B cell (primary cell): ENCODE data around the gene VTI1A. TPM values are rescaled to one million over a fixed set of nuclear protein-coding genes. Genes with fewer than 3 reads are reported as not detected.

ENCODE experiments used
- ATAC-seq: fragments of 200-7000 bp; cut with Tn5 transposase; one replicate; pipeline ENCODE4 v1.10.0; 2021; ENCODE audit warnings: low read depth, mild to moderate bottlenecking, moderate number of reproducible peaks, moderate library complexity
- CTCF ChIA-PET: fragments of 350-600 bp; sonication (Branson Sonifier 250); formaldehyde crosslinking; loops from one replicate; lab custom pipeline; 2021; ENCODE audit warnings: antibody characterized with exemption, inconsistent platforms; lab: Charles Lee
- POLR2A ChIA-PET: fragments of 350-600 bp; sonication (Branson Sonifier 250); formaldehyde crosslinking; loops from one replicate; lab custom pipeline; 2021; ENCODE audit warnings: antibody characterized with exemption; lab: Charles Lee
- DNase-seq: peaks from one replicate; pipeline ENCODE4 v3.0.0; 2013
- H2AFZ ChIP-seq: 2 replicates; pipeline ENCODE4 v1.6.1; 2012; ENCODE audit warnings: mild to moderate bottlenecking, low read depth, low read length; ENCODE audit not compliant: insufficient read depth, poor library complexity, severe bottlenecking
- H3K27ac ChIP-seq, 2 donors: 1 replicate in 1 of 2; 2 replicates in 1 of 2; pipeline ENCODE4 v1.5.1; 2012 to 2013; ENCODE audit warnings: low read length in 2 of 2, mild to moderate bottlenecking in 2 of 2, moderate library complexity in 1 of 2
- H3K27me3 ChIP-seq, 4 experiments: fragments of 200-600 bp in 1 of 4; sonication (generic) in 1 of 4; replicated peaks in 1 of 4; 1 replicate in 2 of 4; 2 replicates in 2 of 4; pipeline versions ENCODE4 v1.6.1 to v1.7.0; 2013 to 2016; ENCODE audit warnings: low read length in 3 of 4, mild to moderate bottlenecking in 2 of 4, mixed read lengths in 1 of 4, moderate library complexity in 1 of 4; ENCODE audit not compliant: insufficient read depth in 4 of 4, control insufficient read depth in 3 of 4; ENCODE audit errors: control extremely low read depth in 1 of 4
- H3K36me3 ChIP-seq, 2 experiments: replicated peaks in 1 of 2; 1 replicate in 1 of 2; 2 replicates in 1 of 2; pipeline versions ENCODE4 v1.6.1 to v1.7.1; 2013; ENCODE audit warnings: low read length in 1 of 2; ENCODE audit not compliant: insufficient read depth in 2 of 2, control insufficient read depth in 1 of 2; ENCODE audit errors: control extremely low read depth in 1 of 2, extremely low read depth in 1 of 2
- H3K4me1 ChIP-seq, 2 donors: fragments of 200-600 bp in 1 of 2; sonication (generic) in 1 of 2; 1 replicate in 1 of 2; 2 replicates in 1 of 2; pipeline versions ENCODE4 v1.5.1 to v1.6.1; 2013 to 2017; ENCODE audit warnings: low read length in 2 of 2; ENCODE audit not compliant: control insufficient read depth in 2 of 2, insufficient read depth in 2 of 2
- H3K4me2 ChIP-seq: replicated peaks from 2 replicates; pipeline ENCODE3; 2012; ENCODE audit warnings: mild to moderate bottlenecking, low read depth, low read length; ENCODE audit not compliant: poor library complexity, severe bottlenecking
- H3K4me3 ChIP-seq, 5 experiments: fragments of 200-600 bp in 1 of 5; sonication (generic) in 1 of 5; 1 replicate in 3 of 5; 2 replicates in 2 of 5; pipeline versions ENCODE4 v1.5.1 to v1.7.0; 2011 to 2016; ENCODE audit warnings: low read length in 4 of 5, mild to moderate bottlenecking in 4 of 5, low read depth in 2 of 5, control low read depth in 1 of 5, moderate library complexity in 1 of 5; ENCODE audit not compliant: insufficient read depth in 1 of 5; ENCODE audit errors: control extremely low read depth in 1 of 5, extremely low read depth in 1 of 5
- H3K79me2 ChIP-seq: fragments of 200-600 bp; sonication (generic); one replicate; pipeline ENCODE4 v1.6.0; 2016; ENCODE audit warnings: low read length; ENCODE audit not compliant: control insufficient read depth, insufficient read depth
- H3K9ac ChIP-seq: fragments of 200-600 bp; sonication (generic); 2 replicates; pipeline ENCODE4 v1.6.1; 2017; ENCODE audit warnings: mild to moderate bottlenecking, low read length, moderate library complexity
- H3K9me3 ChIP-seq, 3 donors: one replicate each; pipeline versions ENCODE4 v1.6.1 to v1.7.1; 2013; ENCODE audit warnings: low read length in 2 of 3; ENCODE audit not compliant: control insufficient read depth in 2 of 3, insufficient read depth in 1 of 3; ENCODE audit errors: control extremely low read depth in 1 of 3
- H4K20me1 ChIP-seq: 2 replicates; pipeline ENCODE4 v1.6.0; 2012; ENCODE audit warnings: mild to moderate bottlenecking, low read length; ENCODE audit not compliant: insufficient read depth, control insufficient read depth, poor library complexity, severe bottlenecking
- H3K27ac Mint-ChIP-seq: one replicate; pipeline ENCODE4 v1.8.0; 2021; ENCODE audit warnings: mixed read lengths
- H3K27me3 Mint-ChIP-seq: one replicate; pipeline ENCODE4 v1.8.0; 2021; ENCODE audit warnings: mixed read lengths
- H3K4me1 Mint-ChIP-seq: one replicate; pipeline ENCODE4 v1.8.0; 2021; ENCODE audit warnings: mixed read lengths
- H3K4me3 Mint-ChIP-seq: one replicate; pipeline ENCODE4 v1.8.0; 2021; ENCODE audit warnings: mixed read lengths
- H3K9me3 Mint-ChIP-seq: one replicate; pipeline ENCODE4 v1.8.0; 2022; ENCODE audit warnings: mixed read lengths; ENCODE audit not compliant: insufficient read depth
- EZH2 ChIP-seq: IDR thresholded peaks from 2 replicates; pipeline ENCODE4 v1.6.1; 2012; ENCODE audit warnings: borderline replicate concordance, low read depth, mild to moderate bottlenecking, moderate library complexity, low read length; ENCODE audit not compliant: insufficient read depth, poor library complexity, severe bottlenecking
- WGBS: methylation state at CpG from one replicate; pipeline ENCODE4 v1.1.5; 2013; ENCODE audit warnings: missing lambda C conversion rate; ENCODE audit not compliant: insufficient coverage; 5-methylcytosine and 5-hydroxymethylcytosine counted together
- intact Hi-C: fragments of 100-400 bp; cut with micrococcal nuclease; formaldehyde crosslinking; loops from one replicate; pipeline ENCODE4 v1.10.0; 2022
- polyA plus RNA-seq: library from polyadenylated mRNA; depleted of rRNA; stranded (reverse); fragments of >200 nt; gene quantifications from 2 replicates; pipeline ENCODE4 v1.2.3, GENCODE V29; 2012
- total RNA-seq, 2 donors: library from RNA; stranded (reverse); fragments of 120-200 nt in 1 of 2; gene quantifications; 1 replicate in 1 of 2; 2 replicates in 1 of 2; pipeline versions ENCODE4 v1.2.3 to v1.2.4, GENCODE V29; 2013 to 2022
- TF ChIP-seq, protein P1 (sequence below): fragments of 200-600 bp; IDR thresholded peaks from one replicate; pipeline ENCODE4 v1.8.0; 2022; ENCODE audit warnings: antibody characterized with exemption, mild to moderate bottlenecking

VTI1A gene
- total and polyA plus RNA-seq, 2 donors (not counting 1 experiment from before 2014, with no cell fraction given) = 20.0 to 84.1 TPM

GRCh38 chr10:112755446-112756234 lies 308.6 kb downstream of the VTI1A start:
- H4K20me1 ChIP-seq = no peaks in the 10 kb centered on the region
- H3K36me3 ChIP-seq = no peaks in the 10 kb centered on the region
- CTCF ChIA-PET = no interaction called here
- no peak overlapping the region for H3K4me2 ChIP-seq
- no peaks in the 10 kb centered on the region for H3K27me3 Mint-ChIP-seq
- no peaks in the 10 kb centered on the region for H3K4me1 ChIP-seq
- no peaks in the 10 kb centered on the region for H3K4me1 Mint-ChIP-seq
- H3K9ac ChIP-seq = no peak overlapping the region
- 93% methylated on average over 5 of the region's 12 CpGs for WGBS
- H3K4me3 Mint-ChIP-seq = no peak overlapping the region
- no peaks in the 10 kb centered on the region for H3K9me3 Mint-ChIP-seq
- intact Hi-C loops = no loop called here
- ATAC-seq (no peak), DNase-seq (no peak)
- no peak overlapping the region for H3K27ac Mint-ChIP-seq
- no peaks in the 10 kb centered on the region for H3K27me3 ChIP-seq
- POLR2A ChIA-PET = no interaction called here
- H3K79me2 ChIP-seq = no peaks in the 10 kb centered on the region
- H3K4me3 ChIP-seq = no peak overlapping the region
- no peak overlapping the region for H2AFZ ChIP-seq
- no peaks in the 10 kb centered on the region for H3K9me3 ChIP-seq
- TF ChIP-seq EZH2 = no peak
- TF ChIP-seq, protein P1, sequence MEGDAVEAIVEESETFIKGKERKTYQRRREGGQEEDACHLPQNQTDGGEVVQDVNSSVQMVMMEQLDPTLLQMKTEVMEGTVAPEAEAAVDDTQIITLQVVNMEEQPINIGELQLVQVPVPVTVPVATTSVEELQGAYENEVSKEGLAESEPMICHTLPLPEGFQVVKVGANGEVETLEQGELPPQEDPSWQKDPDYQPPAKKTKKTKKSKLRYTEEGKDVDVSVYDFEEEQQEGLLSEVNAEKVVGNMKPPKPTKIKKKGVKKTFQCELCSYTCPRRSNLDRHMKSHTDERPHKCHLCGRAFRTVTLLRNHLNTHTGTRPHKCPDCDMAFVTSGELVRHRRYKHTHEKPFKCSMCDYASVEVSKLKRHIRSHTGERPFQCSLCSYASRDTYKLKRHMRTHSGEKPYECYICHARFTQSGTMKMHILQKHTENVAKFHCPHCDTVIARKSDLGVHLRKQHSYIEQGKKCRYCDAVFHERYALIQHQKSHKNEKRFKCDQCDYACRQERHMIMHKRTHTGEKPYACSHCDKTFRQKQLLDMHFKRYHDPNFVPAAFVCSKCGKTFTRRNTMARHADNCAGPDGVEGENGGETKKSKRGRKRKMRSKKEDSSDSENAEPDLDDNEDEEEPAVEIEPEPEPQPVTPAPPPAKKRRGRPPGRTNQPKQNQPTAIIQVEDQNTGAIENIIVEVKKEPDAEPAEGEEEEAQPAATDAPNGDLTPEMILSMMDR = no peak
- no peak overlapping the region for H3K27ac ChIP-seq

GRCh38 chr10:112756235-112756527 lies 309.2 kb downstream of the VTI1A start:
- H3K27me3 Mint-ChIP-seq = no peaks in the 10 kb centered on the region

More at GRCh38 chr10:112756235-112756527, 309.2 kb downstream of the VTI1A start:
- Mint-ChIP-seq H3K9me3 (no peaks in the 10 kb centered on the region), H3K27ac (no peak overlapping the region), H3K4me3 (no peak overlapping the region), H3K4me1 (no peaks in the 10 kb centered on the region)
- Histone ChIP-seq H3K27ac (no peak overlapping the region), H3K27me3 (no peaks in the 10 kb centered on the region), H3K9ac (no peak overlapping the region), H3K4me2 (no peak overlapping the region), H3K9me3 (no peaks in the 10 kb centered on the region), H2AFZ (no peak overlapping the region), H3K36me3 (no peaks in the 10 kb centered on the region), H3K4me3 (no peak overlapping the region), H3K79me2 (no peaks in the 10 kb centered on the region), H4K20me1 (no peaks in the 10 kb centered on the region), H3K4me1 (no peaks in the 10 kb centered on the region)
- no peak for TF ChIP-seq EZH2
- TF ChIP-seq, protein P1 = no peak
- intact Hi-C loops = no loop called here
- 94% methylated on average over 4 of the region's 7 CpGs for WGBS
- DNase-seq = no peak
- ChIA-PET POLR2A (no interaction called here), CTCF (no interaction called here)
- no peak for ATAC-seq
